CD4-positive, alpha-beta T cell (primary cell): ENCODE data around the gene SRGAP2B. TPM values are rescaled to one million over a fixed set of nuclear protein-coding genes. Genes with fewer than 3 reads are reported as not detected.
"Not testable (repeated sequence)": the region's sequence is repeated elsewhere in the genome, so short reads cannot be mapped to it uniquely, and the experiment has no call there.

ENCODE experiments used
- ATAC-seq: fragments of 200-7000 bp; cut with Tn5 transposase; one replicate; pipeline ENCODE4 v1.10.0; 2022; ENCODE audit warnings: mild to moderate bottlenecking; ENCODE audit not compliant: poor library complexity
- CTCF ChIA-PET: fragments of 350-600 bp; sonication (Branson Sonifier 250); formaldehyde crosslinking; loops from one replicate; lab custom pipeline; 2021; ENCODE audit warnings: antibody characterized with exemption, inconsistent platforms; lab: Charles Lee
- POLR2A ChIA-PET: fragments of 350-600 bp; sonication (Branson Sonifier 250); formaldehyde crosslinking; loops from one replicate; lab custom pipeline; 2021; ENCODE audit warnings: antibody characterized with exemption, inconsistent platforms; lab: Charles Lee
- DNase-seq, 14 experiments: peaks; one replicate each; pipeline ENCODE4 v3.0.0-alpha.2; 2013 to 2020; ENCODE audit warnings: mixed read lengths in 2 of 14
- H3K27ac ChIP-seq, 2 donors: one replicate each; pipeline versions ENCODE4 v1.5.1 to v1.7.0; 2013; ENCODE audit warnings: low read length in 2 of 2, low read depth in 1 of 2, mild to moderate bottlenecking in 1 of 2
- H3K27me3 ChIP-seq, 2 experiments: 1 replicate in 1 of 2; 2 replicates in 1 of 2; pipeline versions ENCODE4 v1.6.1 to v1.7.0; 2013; ENCODE audit warnings: low read length in 2 of 2, control low read depth in 1 of 2, mild to moderate bottlenecking in 1 of 2, moderate library complexity in 1 of 2; ENCODE audit not compliant: insufficient read depth in 2 of 2, control insufficient read depth in 1 of 2
- H3K36me3 ChIP-seq: one replicate; pipeline ENCODE4 v1.6.1; 2013; ENCODE audit warnings: low read length, control low read depth; ENCODE audit not compliant: insufficient read depth
- H3K4me1 ChIP-seq: one replicate; pipeline ENCODE4 v1.6.1; 2013; ENCODE audit warnings: low read length, control low read depth; ENCODE audit not compliant: insufficient read depth
- H3K4me3 ChIP-seq: one replicate; pipeline ENCODE4 v1.5.1; 2013; ENCODE audit warnings: mild to moderate bottlenecking, low read length, moderate library complexity
- H3K9me3 ChIP-seq, 2 experiments: 1 replicate in 1 of 2; 2 replicates in 1 of 2; pipeline versions ENCODE4 v1.6.1 to v1.7.0; 2013; ENCODE audit warnings: low read length in 2 of 2, mild to moderate bottlenecking in 2 of 2, control low read depth in 1 of 2, moderate library complexity in 1 of 2; ENCODE audit not compliant: control insufficient read depth in 1 of 2, insufficient read depth in 1 of 2
- H3K27ac Mint-ChIP-seq: one replicate; pipeline ENCODE4 v1.8.0; 2020; ENCODE audit warnings: mixed read lengths
- H3K27me3 Mint-ChIP-seq: one replicate; pipeline ENCODE4 v1.8.0; 2021; ENCODE audit warnings: mixed read lengths
- H3K36me3 Mint-ChIP-seq: one replicate; pipeline ENCODE4 v1.8.0; 2021; ENCODE audit warnings: low read depth, mixed read lengths
- H3K4me1 Mint-ChIP-seq: one replicate; pipeline ENCODE4 v1.8.0; 2021; ENCODE audit warnings: low read depth, mixed read lengths
- H3K4me3 Mint-ChIP-seq: one replicate; pipeline ENCODE4 v1.8.0; 2020; ENCODE audit warnings: mild to moderate bottlenecking, mixed read lengths
- H3K9me3 Mint-ChIP-seq: one replicate; pipeline ENCODE4 v1.8.0; 2020; ENCODE audit warnings: mixed read lengths
- intact Hi-C, 2 experiments: fragments of 100-400 bp; cut with DNase I in 1 of 2; cut with micrococcal nuclease in 1 of 2; formaldehyde crosslinking; loops; one replicate each; pipeline versions ENCODE4 v1.15.1 to v1.9.0; 2023 to 2025; cut with DNase I, micrococcal nuclease
- total RNA-seq, 174 experiments: library from RNA in 2 of 174; stranded (reverse) in 2 of 174; gene quantifications; one replicate each; pipeline ENCODE4 v1.2.3 and lab custom pipeline; 2021 to 2026

The SRGAP2B gene
- total RNA-seq, 2 experiments from 2014 or later, result 11.4 to 11.6 TPM

- H3K4me3 ChIP-seq, DNase-seq, CTCF ChIA-PET, H3K27ac ChIP-seq, H3K4me3 Mint-ChIP-seq, H3K9me3 Mint-ChIP-seq, ATAC-seq, H3K4me1 ChIP-seq, H3K4me1 Mint-ChIP-seq, H3K27me3 Mint-ChIP-seq, H3K9me3 ChIP-seq, H3K36me3 Mint-ChIP-seq, H3K27ac Mint-ChIP-seq, H3K36me3 ChIP-seq, H3K27me3 ChIP-seq, POLR2A ChIA-PET, intact Hi-C loops: not testable (repeated sequence)
Measured at GRCh38 chr1:144998134-144998980, 96.8 kb downstream of the SRGAP2B start.

GRCh38 chr1:144995833-144996410 is 99.2 kb downstream of the SRGAP2B start:
- intact Hi-C loops, H3K27me3 ChIP-seq, POLR2A ChIA-PET, DNase-seq, ATAC-seq, H3K36me3 Mint-ChIP-seq, H3K27ac Mint-ChIP-seq, H3K9me3 Mint-ChIP-seq, H3K36me3 ChIP-seq, H3K27me3 Mint-ChIP-seq, H3K4me3 Mint-ChIP-seq, H3K4me1 Mint-ChIP-seq, CTCF ChIA-PET, H3K4me3 ChIP-seq, H3K9me3 ChIP-seq, H3K4me1 ChIP-seq, H3K27ac ChIP-seq: not testable (repeated sequence)

- H3K4me1 Mint-ChIP-seq, result not testable (repeated sequence)
Measured at GRCh38 chr1:144992915-144993314, 102.2 kb downstream of the SRGAP2B start.

GRCh38 chr1:144990611-144991010 is 104.5 kb downstream of the SRGAP2B start:
- H3K4me3 Mint-ChIP-seq, H3K36me3 Mint-ChIP-seq, DNase-seq, ATAC-seq, H3K4me1 ChIP-seq, H3K9me3 ChIP-seq, H3K27me3 Mint-ChIP-seq, H3K4me1 Mint-ChIP-seq, H3K27ac ChIP-seq, H3K4me3 ChIP-seq, H3K36me3 ChIP-seq, H3K27me3 ChIP-seq, H3K9me3 Mint-ChIP-seq, intact Hi-C loops, CTCF ChIA-PET, H3K27ac Mint-ChIP-seq, POLR2A ChIA-PET: not testable (repeated sequence)

More at GRCh38 chr1:144992915-144993314, 102.2 kb downstream of the SRGAP2B start:
- H3K36me3 Mint-ChIP-seq, H3K4me3 ChIP-seq, H3K27ac ChIP-seq, H3K4me1 ChIP-seq, H3K27me3 Mint-ChIP-seq, H3K27ac Mint-ChIP-seq, H3K9me3 Mint-ChIP-seq, H3K9me3 ChIP-seq, H3K4me3 Mint-ChIP-seq, intact Hi-C loops, H3K36me3 ChIP-seq, CTCF ChIA-PET, DNase-seq, H3K27me3 ChIP-seq, ATAC-seq, POLR2A ChIA-PET: not testable (repeated sequence)

- H3K9me3 Mint-ChIP-seq, POLR2A ChIA-PET, H3K4me1 ChIP-seq, H3K4me1 Mint-ChIP-seq, H3K4me3 Mint-ChIP-seq, H3K27me3 Mint-ChIP-seq, H3K36me3 ChIP-seq, H3K27ac ChIP-seq, H3K27me3 ChIP-seq, H3K27ac Mint-ChIP-seq, H3K9me3 ChIP-seq, ATAC-seq, CTCF ChIA-PET, intact Hi-C loops, H3K36me3 Mint-ChIP-seq, H3K4me3 ChIP-seq, DNase-seq: not testable (repeated sequence)
Measured at GRCh38 chr1:144987131-144987530, 108.0 kb downstream of the SRGAP2B start.

GRCh38 chr1:144986171-144986860 is 108.8 kb downstream of the SRGAP2B start:
- H3K27ac Mint-ChIP-seq, POLR2A ChIA-PET, H3K4me1 Mint-ChIP-seq, H3K36me3 ChIP-seq, H3K4me3 Mint-ChIP-seq, H3K4me1 ChIP-seq, ATAC-seq, H3K27ac ChIP-seq, DNase-seq, intact Hi-C loops, H3K36me3 Mint-ChIP-seq, H3K9me3 Mint-ChIP-seq, H3K9me3 ChIP-seq, H3K27me3 Mint-ChIP-seq, CTCF ChIA-PET, H3K4me3 ChIP-seq, H3K27me3 ChIP-seq: not testable (repeated sequence)
